Erythroblast (primary cell): Measurements from ENCODE around the gene GHRH.

Source experiments
- GATA1 ChIP-seq: IDR thresholded peaks from 2 replicates; pipeline ENCODE4 v1.6.1; 2011; ENCODE audit warnings: low read depth, mild to moderate bottlenecking, control low read depth, low read length, moderate library complexity
- POLR2A ChIP-seq: IDR thresholded peaks from 2 replicates; pipeline ENCODE4 v1.6.1; 2011; ENCODE audit warnings: mild to moderate bottlenecking, low read length

DNA sequence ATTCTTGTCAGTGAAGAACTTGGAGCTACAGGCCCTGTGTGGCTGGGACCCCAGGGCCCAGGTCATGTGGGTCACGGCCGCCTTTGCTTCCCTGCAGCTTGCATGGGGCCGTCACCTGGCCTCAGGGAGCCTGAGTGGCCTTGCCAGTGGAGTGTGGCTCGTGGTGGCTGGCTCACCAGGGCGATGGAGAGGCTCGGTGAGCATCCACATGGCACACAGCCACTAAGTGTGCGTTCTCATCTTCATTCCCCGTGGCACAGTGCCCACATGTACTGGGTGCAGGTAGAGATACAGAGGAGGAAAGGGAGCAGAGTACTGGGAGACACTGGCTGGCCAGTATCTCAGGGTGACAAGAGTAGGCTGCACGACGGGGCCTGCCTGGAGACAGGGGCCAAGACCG, 49.3 kb upstream of the GHRH start:
- no peak for TF ChIP-seq POLR2A
- TF ChIP-seq GATA1 = no peak
